K562 (cell line): Measurements from ENCODE around the gene SYT14. TPM values are rescaled to one million over a fixed set of nuclear protein-coding genes. Genes with fewer than 3 reads are reported as not detected.

Experiments
- ATAC-seq: fragments of 200-7000 bp; cut with Tn5 transposase; 3 replicates; pipeline ENCODE4 v1.9.1; 2020; ENCODE audit warnings: moderate library complexity
- BruUV-seq: library from RNA; stranded (reverse); fragments of 400-500 nt; replicated peaks from 2 replicates; lab custom pipeline; 2021; lab: Mats Ljungman, UMichigan
- CTCF ChIA-PET: fragments of 300-600 bp; formaldehyde crosslinking; extraction: SDS; loops from one replicate; lab custom pipeline; 2021; ENCODE audit warnings: low intra/inter-chr PET ratio; lab: Yijun Ruan, JAX
- POLR2A ChIA-PET: fragments of 300-600, 350-650 bp; sonication (Branson Sonifier 250); formaldehyde crosslinking; extraction: SDS; loops from one replicate; lab custom pipeline; 2021; ENCODE audit warnings: antibody characterized with exemption, inconsistent platforms; lab: Yijun Ruan, JAX
- DNase-seq, 4 experiments: peaks; one replicate each; pipeline versions ENCODE4 v3.0.0 to v3.0.0-alpha.2; 2011 to 2018; ENCODE audit warnings: low spot score in 3 of 4, mixed read lengths in 3 of 4; ENCODE audit errors: extremely low read depth in 1 of 4
- FAIRE-seq: peaks from 2 replicates; lab custom pipeline; 2011; peaks lifted over from hg19 to GRCh38; lab: Jason Lieb, UNC
- H2AFZ ChIP-seq: 2 replicates; pipeline ENCODE4 v1.6.0; 2011; ENCODE audit warnings: low read depth, low read length, control low read depth, inconsistent platforms
- H3K27ac ChIP-seq: fragments of 200-600 bp; 3 replicates; pipeline ENCODE4 v1.8.0; 2011; ENCODE audit warnings: low read depth, mild to moderate bottlenecking, control low read depth, inconsistent platforms, low read length, moderate library complexity, mixed read lengths; ENCODE audit errors: extremely low read depth
- H3K27me3 ChIP-seq, 2 experiments: fragments of 300-600 bp in 1 of 2; 2 replicates in 1 of 2; 3 replicates in 1 of 2; pipeline versions ENCODE4 v1.6.0 to v1.8.0; 2011; ENCODE audit warnings: inconsistent platforms in 2 of 2, low read length in 2 of 2, mild to moderate bottlenecking in 1 of 2, mixed read lengths in 1 of 2, moderate library complexity in 1 of 2; ENCODE audit not compliant: control insufficient read depth in 2 of 2, insufficient read depth in 2 of 2
- H3K36me3 ChIP-seq: fragments of 300-600 bp; 3 replicates; pipeline ENCODE4 v1.8.0; 2011; ENCODE audit warnings: mild to moderate bottlenecking, low read length, inconsistent platforms; ENCODE audit not compliant: control insufficient read depth, insufficient read depth
- H3K4me1 ChIP-seq, 2 experiments: fragments of 200-600 bp in 1 of 2; replicated peaks in 1 of 2; 2 replicates in 1 of 2; 3 replicates in 1 of 2; pipeline versions ENCODE4 v1.5.1 to v1.8.0; 2011; ENCODE audit warnings: inconsistent platforms in 2 of 2, low read length in 2 of 2, mild to moderate bottlenecking in 1 of 2, mixed read lengths in 1 of 2, moderate library complexity in 1 of 2; ENCODE audit not compliant: control insufficient read depth in 2 of 2, insufficient read depth in 2 of 2
- H3K4me2 ChIP-seq: 2 replicates; pipeline ENCODE4 v1.6.1; 2011; ENCODE audit warnings: low read length, control low read depth, inconsistent platforms, mixed read lengths; ENCODE audit not compliant: insufficient read depth
- H3K4me3 ChIP-seq: fragments of 200-600 bp; sonication (generic), shearing (Covaris generic); 2 replicates; pipeline ENCODE4 v1.5.1; 2016; ENCODE audit warnings: control low read depth, inconsistent platforms
- H3K79me2 ChIP-seq: fragments of 200-600 bp; 3 replicates; pipeline ENCODE4 v1.8.0; 2011; ENCODE audit warnings: low read length, inconsistent platforms; ENCODE audit not compliant: control insufficient read depth, insufficient read depth
- H3K9ac ChIP-seq, 2 experiments: 2 replicates each; pipeline versions ENCODE4 v1.6.0 to v1.6.1; 2011; ENCODE audit warnings: low read depth in 2 of 2, low read length in 2 of 2, control low read depth in 1 of 2, inconsistent platforms in 1 of 2, mild to moderate bottlenecking in 1 of 2, mixed read lengths in 1 of 2; ENCODE audit not compliant: insufficient read depth in 1 of 2
- H3K9me1 ChIP-seq: one replicate; pipeline ENCODE4 v1.6.0; 2011; ENCODE audit warnings: inconsistent platforms, mild to moderate bottlenecking, low read length, moderate library complexity; ENCODE audit not compliant: control insufficient read depth, insufficient read depth
- H3K9me3 ChIP-seq: replicated peaks from 2 replicates; pipeline ENCODE4 v1.5.1; 2011; ENCODE audit warnings: low read depth, low read length, inconsistent platforms; ENCODE audit not compliant: control insufficient read depth, insufficient read depth
- H4K20me1 ChIP-seq: replicated peaks from 2 replicates; pipeline ENCODE4 v1.6.1; 2011; ENCODE audit warnings: low read length, inconsistent platforms, mixed read lengths; ENCODE audit not compliant: control insufficient read depth, insufficient read depth
- ADNP ChIP-seq: fragments of 200-800 bp; sonication (Bioruptor generic); IDR thresholded peaks from 2 replicates; pipeline ENCODE4 v1.6.1; 2016; ENCODE audit warnings: missing genetic modification characterization, missing compliant biosample characterization
- RAD21 ChIP-seq, 2 experiments: fragments of 250-450 bp in 1 of 2; fragments of 450-650 bp in 1 of 2; sonication (Bioruptor Pico) in 1 of 2; formaldehyde crosslinking in 1 of 2; IDR thresholded peaks in 1 of 2; conservative IDR thresholded peaks in 1 of 2; 2 replicates each; pipeline versions ENCODE4 v1.4.0 to v1.8.0; 2020 to 2022; ENCODE audit warnings: mild to moderate bottlenecking in 2 of 2, moderate library complexity in 1 of 2
- ZFP1 ChIP-seq: fragments of 450-650 bp; formaldehyde crosslinking; IDR thresholded peaks from 2 replicates; pipeline ENCODE4 v1.4.0; 2020; ENCODE audit warnings: mild to moderate bottlenecking, mixed read lengths
- WGBS: fragments of 100-300 bp; shearing (Covaris generic); methylation state at CpG from one replicate; pipeline ENCODE4 v1.1.6; 2016; ENCODE audit warnings: low coverage, mixed read lengths; ENCODE audit not compliant: insufficient coverage; ENCODE audit errors: missing lambda C conversion rate; 5-methylcytosine and 5-hydroxymethylcytosine counted together
- in situ Hi-C: fragments of 300-500 bp; cut with MboI; formaldehyde crosslinking; loops from 4 replicates; pipeline ENCODE4 v1.15.0; 2018; ENCODE audit warnings: inconsistent platforms, mixed read lengths
- intact Hi-C: fragments of 100-400 bp; cut with micrococcal nuclease; formaldehyde crosslinking; loops from 2 replicates; pipeline ENCODE4 v1.14.2; 2022
- polyA plus RNA-seq, 8 experiments: library from polyadenylated mRNA; depleted of rRNA in 4 of 8; stranded (reverse) in 5 of 8; unstranded in 3 of 8; fragments of >200 nt; fragmentation: Nextera tagmentation in 2 of 8; fragmentation: Illumina TruSeq in 1 of 8; extraction: Ambion mirVana in 2 of 8; extraction: Trizol in 1 of 8; gene quantifications; 2 replicates each; pipeline versions ENCODE4 v1.2.1 to v1.2.3, GENCODE V29; 2011 to 2014; ENCODE audit warnings: inconsistent platforms in 1 of 8, missing spikeins in 1 of 8
- total RNA-seq, 7 experiments: library from RNA; depleted of rRNA in 6 of 7; stranded (reverse); fragments of >200 nt in 6 of 7; fragmentation: Illumina TruSeq in 2 of 7; extraction: Trizol in 2 of 7; gene quantifications; 2 replicates each; pipeline versions ENCODE4 v1.2.1 to v1.2.3, GENCODE V29; 2011 to 2021; ENCODE audit warnings: low replicate concordance in 1 of 7
- TF ChIP-seq, protein P1 (sequence below), 3 experiments: IDR thresholded peaks in 2 of 3; conservative IDR thresholded peaks in 1 of 3; 2 replicates each; pipeline ENCODE4 v1.5.1; 2011 to 2012; ENCODE audit warnings: low read length in 3 of 3, mild to moderate bottlenecking in 3 of 3, control low read depth in 2 of 3, improper control_type of control experiment in 1 of 3, inconsistent platforms in 1 of 3, low read depth in 1 of 3, mixed read lengths in 1 of 3, moderate library complexity in 1 of 3; ENCODE audit not compliant: insufficient read depth in 2 of 3
- TF ChIP-seq, protein P2 (sequence below), 2 experiments: fragments of 450-650 bp; formaldehyde crosslinking in 1 of 2; IDR thresholded peaks; 2 replicates each; pipeline versions ENCODE4 v1.4.0 to v1.6.1; 2014 to 2020; ENCODE audit warnings: mild to moderate bottlenecking in 2 of 2, borderline replicate concordance in 1 of 2, low read depth in 1 of 2
- TF ChIP-seq, protein P3 (sequence below): IDR thresholded peaks from 2 replicates; pipeline ENCODE4 v1.6.1; 2011; ENCODE audit warnings: borderline replicate concordance, low read depth, mild to moderate bottlenecking, moderate library complexity, low read length; ENCODE audit not compliant: insufficient read depth, poor library complexity, severe bottlenecking

The SYT14 gene
- total and polyA plus RNA-seq, 9 of the 15 experiments (the other 6 are each of a cell fraction or from before 2014, with no cell fraction given): 0.01 to 0.04 TPM; not detected in 7

DNA sequence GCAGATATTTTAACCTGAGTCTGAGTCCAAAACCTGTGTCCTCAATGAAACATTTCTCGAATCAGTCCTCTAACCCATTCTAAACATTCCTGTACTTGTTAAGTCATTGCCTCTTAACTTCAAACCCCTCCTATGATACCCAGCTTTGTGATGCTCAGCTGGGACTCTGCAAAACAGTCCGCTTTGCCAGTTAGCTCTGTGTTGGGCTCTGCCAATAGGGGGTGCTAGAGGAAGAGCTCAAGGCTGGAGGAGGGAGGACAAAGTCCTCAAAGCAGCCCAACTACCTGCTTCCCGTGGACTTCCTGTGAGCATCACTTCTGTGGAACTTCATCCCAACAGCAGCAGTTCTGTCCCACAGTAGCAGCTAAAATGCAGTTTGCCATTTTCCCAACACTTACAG, 38.1 kb upstream of the SYT14 start:
- H2AFZ ChIP-seq: no peak overlapping the region
- no TSS peak for BruUV-seq
- H3K36me3 ChIP-seq: no peaks in the 10 kb centered on the region
- no peaks in the 10 kb centered on the region for H3K9me3 ChIP-seq
- H3K9me1 ChIP-seq: no peaks in the 10 kb centered on the region
- H3K27ac ChIP-seq: no peak overlapping the region
- no peaks in the 10 kb centered on the region for H3K79me2 ChIP-seq
- H3K4me3 ChIP-seq: no peak overlapping the region
- H3K4me1 ChIP-seq: peaks cover 0 to 8% of the 10 kb centered on the region in 2 experiments; a peak in 1 of 5 replicates
- WGBS: 0% methylated on average over 3 of the region's 3 CpGs
- DNase-seq (peak; percentile 24 to 62 (median 42)), FAIRE-seq (peak; percentile 83)
- ChIA-PET POLR2A (no interaction called here), CTCF (interaction anchor here (0.6 to 1.1 kb wide), 3 partner anchors 40 to 93 kb away, joined by 3 to 4 read pairs (median 3); no protein-coding TSS in a partner anchor)
- H3K4me2 ChIP-seq: no peak overlapping the region
- intact Hi-C loops: loop anchor here (1.0 kb wide), 1 partner anchor 40 kb away; no protein-coding TSS in a partner anchor
- peaks cover 0 to 16% of the 10 kb centered on the region in 2 experiments; a peak in 3 of 5 replicates for H3K27me3 ChIP-seq
- TF ChIP-seq, protein P1, sequence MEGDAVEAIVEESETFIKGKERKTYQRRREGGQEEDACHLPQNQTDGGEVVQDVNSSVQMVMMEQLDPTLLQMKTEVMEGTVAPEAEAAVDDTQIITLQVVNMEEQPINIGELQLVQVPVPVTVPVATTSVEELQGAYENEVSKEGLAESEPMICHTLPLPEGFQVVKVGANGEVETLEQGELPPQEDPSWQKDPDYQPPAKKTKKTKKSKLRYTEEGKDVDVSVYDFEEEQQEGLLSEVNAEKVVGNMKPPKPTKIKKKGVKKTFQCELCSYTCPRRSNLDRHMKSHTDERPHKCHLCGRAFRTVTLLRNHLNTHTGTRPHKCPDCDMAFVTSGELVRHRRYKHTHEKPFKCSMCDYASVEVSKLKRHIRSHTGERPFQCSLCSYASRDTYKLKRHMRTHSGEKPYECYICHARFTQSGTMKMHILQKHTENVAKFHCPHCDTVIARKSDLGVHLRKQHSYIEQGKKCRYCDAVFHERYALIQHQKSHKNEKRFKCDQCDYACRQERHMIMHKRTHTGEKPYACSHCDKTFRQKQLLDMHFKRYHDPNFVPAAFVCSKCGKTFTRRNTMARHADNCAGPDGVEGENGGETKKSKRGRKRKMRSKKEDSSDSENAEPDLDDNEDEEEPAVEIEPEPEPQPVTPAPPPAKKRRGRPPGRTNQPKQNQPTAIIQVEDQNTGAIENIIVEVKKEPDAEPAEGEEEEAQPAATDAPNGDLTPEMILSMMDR (IDR thresholded peaks at IDR 0.05 in 2 of 3, conservative IDR thresholded peaks at IDR 0.05 in 1 of 3; ENCODE audit: insufficient read depth in 2 of 3, low read depth in 1 of 3, low read length in 3 of 3): peak; percentile 67 to 80 (median 69)
- TF ChIP-seq, protein P2, sequence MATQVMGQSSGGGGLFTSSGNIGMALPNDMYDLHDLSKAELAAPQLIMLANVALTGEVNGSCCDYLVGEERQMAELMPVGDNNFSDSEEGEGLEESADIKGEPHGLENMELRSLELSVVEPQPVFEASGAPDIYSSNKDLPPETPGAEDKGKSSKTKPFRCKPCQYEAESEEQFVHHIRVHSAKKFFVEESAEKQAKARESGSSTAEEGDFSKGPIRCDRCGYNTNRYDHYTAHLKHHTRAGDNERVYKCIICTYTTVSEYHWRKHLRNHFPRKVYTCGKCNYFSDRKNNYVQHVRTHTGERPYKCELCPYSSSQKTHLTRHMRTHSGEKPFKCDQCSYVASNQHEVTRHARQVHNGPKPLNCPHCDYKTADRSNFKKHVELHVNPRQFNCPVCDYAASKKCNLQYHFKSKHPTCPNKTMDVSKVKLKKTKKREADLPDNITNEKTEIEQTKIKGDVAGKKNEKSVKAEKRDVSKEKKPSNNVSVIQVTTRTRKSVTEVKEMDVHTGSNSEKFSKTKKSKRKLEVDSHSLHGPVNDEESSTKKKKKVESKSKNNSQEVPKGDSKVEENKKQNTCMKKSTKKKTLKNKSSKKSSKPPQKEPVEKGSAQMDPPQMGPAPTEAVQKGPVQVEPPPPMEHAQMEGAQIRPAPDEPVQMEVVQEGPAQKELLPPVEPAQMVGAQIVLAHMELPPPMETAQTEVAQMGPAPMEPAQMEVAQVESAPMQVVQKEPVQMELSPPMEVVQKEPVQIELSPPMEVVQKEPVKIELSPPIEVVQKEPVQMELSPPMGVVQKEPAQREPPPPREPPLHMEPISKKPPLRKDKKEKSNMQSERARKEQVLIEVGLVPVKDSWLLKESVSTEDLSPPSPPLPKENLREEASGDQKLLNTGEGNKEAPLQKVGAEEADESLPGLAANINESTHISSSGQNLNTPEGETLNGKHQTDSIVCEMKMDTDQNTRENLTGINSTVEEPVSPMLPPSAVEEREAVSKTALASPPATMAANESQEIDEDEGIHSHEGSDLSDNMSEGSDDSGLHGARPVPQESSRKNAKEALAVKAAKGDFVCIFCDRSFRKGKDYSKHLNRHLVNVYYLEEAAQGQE (IDR thresholded peaks at IDR 0.05; ENCODE audit: borderline replicate concordance): peak; percentile 29; the same call in 1 of the 2 replicates
- TF ChIP-seq, protein P2 (CRISPR knock-in tag; IDR thresholded peaks at IDR 0.05; ENCODE audit: low read depth): no peak
- TF ChIP-seq ADNP: no peak
- TF ChIP-seq ZFP1 (CRISPR knock-in tag): peak; percentile 59; the same call in 1 of the 2 replicates
- TF ChIP-seq RAD21 (CRISPR knock-in tag; conservative IDR thresholded peaks at IDR 0.05 in 1 of 2, IDR thresholded peaks at IDR 0.05 in 1 of 2): peak; percentile 20 to 55
- TF ChIP-seq, protein P3, sequence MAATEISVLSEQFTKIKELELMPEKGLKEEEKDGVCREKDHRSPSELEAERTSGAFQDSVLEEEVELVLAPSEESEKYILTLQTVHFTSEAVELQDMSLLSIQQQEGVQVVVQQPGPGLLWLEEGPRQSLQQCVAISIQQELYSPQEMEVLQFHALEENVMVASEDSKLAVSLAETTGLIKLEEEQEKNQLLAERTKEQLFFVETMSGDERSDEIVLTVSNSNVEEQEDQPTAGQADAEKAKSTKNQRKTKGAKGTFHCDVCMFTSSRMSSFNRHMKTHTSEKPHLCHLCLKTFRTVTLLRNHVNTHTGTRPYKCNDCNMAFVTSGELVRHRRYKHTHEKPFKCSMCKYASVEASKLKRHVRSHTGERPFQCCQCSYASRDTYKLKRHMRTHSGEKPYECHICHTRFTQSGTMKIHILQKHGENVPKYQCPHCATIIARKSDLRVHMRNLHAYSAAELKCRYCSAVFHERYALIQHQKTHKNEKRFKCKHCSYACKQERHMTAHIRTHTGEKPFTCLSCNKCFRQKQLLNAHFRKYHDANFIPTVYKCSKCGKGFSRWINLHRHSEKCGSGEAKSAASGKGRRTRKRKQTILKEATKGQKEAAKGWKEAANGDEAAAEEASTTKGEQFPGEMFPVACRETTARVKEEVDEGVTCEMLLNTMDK: peak; percentile 32
- TF ChIP-seq, all 486 proteins: peak for 5
- Histone ChIP-seq H4K20me1 (no peaks in the 10 kb centered on the region), H3K9ac (no peak overlapping the region)
- peak; percentile 97 for ATAC-seq
- in situ Hi-C loops: no loop called here
